Calu3 (cell line): ENCODE measurements around the gene FEM1C. TPM values are rescaled to one million over a fixed set of nuclear protein-coding genes. Genes with fewer than 3 reads are reported as not detected.

Experiments used
- BruUV-seq: library from RNA; stranded (reverse); fragments of 400-500 nt; replicated peaks from 2 replicates; lab custom pipeline; 2021; lab: Mats Ljungman, UMichigan
- CTCF ChIA-PET: fragments of 300-600 bp; sonication (Branson Sonifier 250); formaldehyde crosslinking; loops from one replicate; lab custom pipeline; 2022; ENCODE audit warnings: antibody characterized with exemption; lab: Charles Lee
- DNase-seq: peaks from one replicate; pipeline ENCODE4 v3.0.0; 2022
- H3K27ac Mint-ChIP-seq: one replicate; pipeline ENCODE4 v1.8.0; 2022; ENCODE audit warnings: mixed read lengths; ENCODE audit not compliant: unreplicated experiment
- H3K27me3 Mint-ChIP-seq: one replicate; pipeline ENCODE4 v1.8.0; 2022; ENCODE audit warnings: mixed read lengths; ENCODE audit not compliant: unreplicated experiment
- H3K36me3 Mint-ChIP-seq: one replicate; pipeline ENCODE4 v1.8.0; 2022; ENCODE audit warnings: mild to moderate bottlenecking, moderate library complexity, mixed read lengths; ENCODE audit not compliant: insufficient read depth, unreplicated experiment
- H3K4me1 Mint-ChIP-seq: one replicate; pipeline ENCODE4 v1.8.0; 2022; ENCODE audit warnings: mild to moderate bottlenecking, low read depth, mixed read lengths; ENCODE audit not compliant: unreplicated experiment
- H3K4me3 Mint-ChIP-seq: one replicate; pipeline ENCODE4 v1.8.0; 2022; ENCODE audit warnings: mild to moderate bottlenecking, low read depth, moderate library complexity, mixed read lengths; ENCODE audit not compliant: unreplicated experiment
- H3K9me3 Mint-ChIP-seq: one replicate; pipeline ENCODE4 v1.8.0; 2022; ENCODE audit warnings: low read depth, mixed read lengths; ENCODE audit not compliant: unreplicated experiment
- CTCF ChIP-seq: fragments of 200-600 bp; IDR thresholded peaks from one replicate; pipeline ENCODE4 v1.8.0; 2022; ENCODE audit warnings: antibody characterized with exemption; ENCODE audit not compliant: unreplicated experiment
- intact Hi-C: fragments of 100-400 bp; cut with micrococcal nuclease; formaldehyde crosslinking; loops from one replicate; pipeline ENCODE4 v1.10.0; 2022; ENCODE audit not compliant: unreplicated experiment
- total RNA-seq: library from RNA; stranded (reverse); gene quantifications from 2 replicates; pipeline ENCODE4 v1.2.3, GENCODE V29; 2022

Gene FEM1C
- total RNA-seq, 1 experiment from 2014 or later: 42.8 TPM

- no TSS peak for BruUV-seq
- peak overlapping the region; percentile 69 for H3K4me3 Mint-ChIP-seq
- H3K9me3 Mint-ChIP-seq: peaks cover 2% of the 10 kb centered on the region
- DNase-seq: no peak
- H3K36me3 Mint-ChIP-seq: peaks cover 87% of the 10 kb centered on the region
- intact Hi-C loops: loop anchor here (1.0 to 5.0 kb wide), 4 partner anchors 8 to 155 kb away; no protein-coding TSS in a partner anchor
- TF ChIP-seq CTCF: no peak
- H3K4me1 Mint-ChIP-seq: peaks cover 79% of the 10 kb centered on the region
- H3K27me3 Mint-ChIP-seq: no peaks in the 10 kb centered on the region
- H3K27ac Mint-ChIP-seq: peak overlapping the region; percentile 85
- CTCF ChIA-PET: interaction anchor here (0.6 to 2.0 kb wide), 3 partner anchors 13 to 43 kb away, joined by 3 to 5 read pairs (median 5); partner anchors contain the start of gene FEM1C
Observed at GRCh38 chr5:115531787-115532367, 12.7 kb downstream of the FEM1C start.

DNA sequence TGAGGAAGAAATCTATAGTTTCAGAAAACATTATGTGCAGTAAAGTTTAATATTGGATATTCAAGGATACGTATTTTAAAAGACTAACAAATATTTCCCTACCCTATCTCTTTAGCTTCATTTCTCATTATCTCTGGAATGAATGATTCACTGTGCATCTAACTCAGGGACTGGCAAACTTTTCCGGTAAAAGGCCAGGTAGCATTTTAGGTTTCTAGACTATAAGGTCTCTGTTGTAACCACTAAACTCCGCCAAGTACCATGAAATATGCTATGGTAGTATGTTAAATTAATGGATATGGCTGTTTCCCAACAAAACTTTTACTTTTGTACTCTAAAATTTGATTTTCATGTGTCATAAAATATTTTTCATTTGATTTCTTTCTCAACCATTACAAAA lies 13.2 kb downstream of the FEM1C start:
- intact Hi-C loops: loop anchor here (2.0 to 5.0 kb wide), 2 partner anchors 65 to 114 kb away; no protein-coding TSS in a partner anchor
- no peak for TF ChIP-seq CTCF
- H3K4me1 Mint-ChIP-seq: peaks cover 79% of the 10 kb centered on the region
- peaks cover 2% of the 10 kb centered on the region for H3K9me3 Mint-ChIP-seq
- CTCF ChIA-PET: interaction anchor here (0.6 to 2.0 kb wide), 2 partner anchors 13 kb away, joined by 3 to 5 read pairs; partner anchors contain the start of gene FEM1C
- peak overlapping the region; percentile 85 for H3K27ac Mint-ChIP-seq
- peaks cover 87% of the 10 kb centered on the region for H3K36me3 Mint-ChIP-seq
- no peaks in the 10 kb centered on the region for H3K27me3 Mint-ChIP-seq
- peak overlapping the region; percentile 69 for H3K4me3 Mint-ChIP-seq
- DNase-seq: no peak
- no TSS peak for BruUV-seq

DNA sequence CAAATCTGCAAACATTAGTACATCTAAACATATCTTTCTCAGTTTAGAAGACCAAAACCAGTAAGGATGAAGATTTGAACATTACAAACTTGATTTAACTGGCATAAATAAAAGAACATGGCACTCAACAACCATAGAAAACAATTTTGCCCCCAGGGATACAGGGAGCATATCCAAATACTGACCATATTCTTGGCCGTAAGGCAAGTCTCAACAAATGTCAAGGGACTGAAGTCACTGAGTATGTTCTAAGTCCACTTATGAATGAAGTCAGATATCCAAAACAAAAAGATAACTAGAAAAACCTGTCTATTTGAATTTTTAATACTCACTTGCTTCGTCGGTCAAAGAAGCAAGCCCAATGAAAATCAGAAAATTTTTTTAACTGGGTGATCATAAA lies 14.1 kb downstream of the FEM1C start:
- Mint-ChIP-seq H3K4me3 (peak overlapping the region; percentile 69), H3K27me3 (no peaks in the 10 kb centered on the region), H3K36me3 (peaks cover 86% of the 10 kb centered on the region), H3K9me3 (peaks cover 2% of the 10 kb centered on the region), H3K4me1 (peaks cover 75% of the 10 kb centered on the region), H3K27ac (peak overlapping the region; percentile 85)
- intact Hi-C loops: loop anchor here (2.0 to 5.0 kb wide), 2 partner anchors 64 to 113 kb away; no protein-coding TSS in a partner anchor
- TF ChIP-seq CTCF: no peak
- DNase-seq: no peak
- no TSS peak for BruUV-seq
- CTCF ChIA-PET: no interaction called here

GRCh38 chr5:115526604-115527003 lies 18.0 kb downstream of the FEM1C start:
- H3K27ac Mint-ChIP-seq: peak overlapping the region; percentile 22

More at GRCh38 chr5:115526604-115527003, 18.0 kb downstream of the FEM1C start:
- CTCF ChIA-PET: interaction anchor here (1.2 kb wide), 1 partner anchor 10 kb away, joined by 5 read pairs; no protein-coding TSS in a partner anchor
- no peak for DNase-seq
- no peak for TF ChIP-seq CTCF
- Mint-ChIP-seq H3K9me3 (no peaks in the 10 kb centered on the region), H3K4me3 (peak overlapping the region; percentile 18), H3K4me1 (peaks cover 76% of the 10 kb centered on the region), H3K36me3 (peaks cover 85% of the 10 kb centered on the region), H3K27me3 (no peaks in the 10 kb centered on the region)
- intact Hi-C loops: no loop called here
- BruUV-seq: no TSS peak
